Calu3 (cell line): ENCODE data around the gene LSG1. TPM values are rescaled to one million over a fixed set of nuclear protein-coding genes. Genes with fewer than 3 reads are reported as not detected.

ENCODE experiments used
- BruUV-seq: library from RNA; stranded (reverse); fragments of 400-500 nt; replicated peaks from 2 replicates; lab custom pipeline; 2021; lab: Mats Ljungman, UMichigan
- CTCF ChIA-PET: fragments of 300-600 bp; sonication (Branson Sonifier 250); formaldehyde crosslinking; loops from one replicate; lab custom pipeline; 2022; ENCODE audit warnings: antibody characterized with exemption; lab: Charles Lee
- DNase-seq: peaks from one replicate; pipeline ENCODE4 v3.0.0; 2022
- H3K27ac Mint-ChIP-seq: one replicate; pipeline ENCODE4 v1.8.0; 2022; ENCODE audit warnings: mixed read lengths; ENCODE audit not compliant: unreplicated experiment
- H3K27me3 Mint-ChIP-seq: one replicate; pipeline ENCODE4 v1.8.0; 2022; ENCODE audit warnings: mixed read lengths; ENCODE audit not compliant: unreplicated experiment
- H3K36me3 Mint-ChIP-seq: one replicate; pipeline ENCODE4 v1.8.0; 2022; ENCODE audit warnings: mild to moderate bottlenecking, moderate library complexity, mixed read lengths; ENCODE audit not compliant: insufficient read depth, unreplicated experiment
- H3K4me1 Mint-ChIP-seq: one replicate; pipeline ENCODE4 v1.8.0; 2022; ENCODE audit warnings: mild to moderate bottlenecking, low read depth, mixed read lengths; ENCODE audit not compliant: unreplicated experiment
- H3K4me3 Mint-ChIP-seq: one replicate; pipeline ENCODE4 v1.8.0; 2022; ENCODE audit warnings: mild to moderate bottlenecking, low read depth, moderate library complexity, mixed read lengths; ENCODE audit not compliant: unreplicated experiment
- H3K9me3 Mint-ChIP-seq: one replicate; pipeline ENCODE4 v1.8.0; 2022; ENCODE audit warnings: low read depth, mixed read lengths; ENCODE audit not compliant: unreplicated experiment
- intact Hi-C: fragments of 100-400 bp; cut with micrococcal nuclease; formaldehyde crosslinking; loops from one replicate; pipeline ENCODE4 v1.10.0; 2022; ENCODE audit not compliant: unreplicated experiment
- total RNA-seq: library from RNA; stranded (reverse); gene quantifications from 2 replicates; pipeline ENCODE4 v1.2.3, GENCODE V29; 2022
- TF ChIP-seq, protein P1 (sequence below): fragments of 200-600 bp; IDR thresholded peaks from one replicate; pipeline ENCODE4 v1.8.0; 2022; ENCODE audit warnings: antibody characterized with exemption; ENCODE audit not compliant: unreplicated experiment

The LSG1 gene
- total RNA-seq, 1 experiment from 2014 or later, result 86.3 TPM

GRCh38 chr3:194637066-194637465 is 34.9 kb downstream of the LSG1 start:
- no peaks in the 10 kb centered on the region for H3K4me1 Mint-ChIP-seq
- intact Hi-C loops, result loop anchor here (10.0 kb wide), 1 partner anchor 302 kb away; no protein-coding TSS in a partner anchor

GRCh38 chr3:194633349-194634004 is 38.5 kb downstream of the LSG1 start, which contains the start of gene TMEM44:
TSS of gene TMEM44 (minus strand) at chr3:194633419. CDS start at chr3:194633215, 204 bp downstream.
- peak; percentile 95 for DNase-seq
- Mint-ChIP-seq H3K9me3 (no peaks in the 10 kb centered on the region), H3K4me1 (no peaks in the 10 kb centered on the region), H3K36me3 (peaks cover 39% of the 10 kb centered on the region), H3K27ac (peak within 1 kb of the TSS; percentile 95), H3K27me3 (no peaks in the 10 kb centered on the region), H3K4me3 (peak within 1 kb of the TSS; percentile 98)
- intact Hi-C loops, result loop anchor here (10.0 kb wide), 1 partner anchor 299 kb away; no protein-coding TSS in a partner anchor
- TF ChIP-seq, protein P1, sequence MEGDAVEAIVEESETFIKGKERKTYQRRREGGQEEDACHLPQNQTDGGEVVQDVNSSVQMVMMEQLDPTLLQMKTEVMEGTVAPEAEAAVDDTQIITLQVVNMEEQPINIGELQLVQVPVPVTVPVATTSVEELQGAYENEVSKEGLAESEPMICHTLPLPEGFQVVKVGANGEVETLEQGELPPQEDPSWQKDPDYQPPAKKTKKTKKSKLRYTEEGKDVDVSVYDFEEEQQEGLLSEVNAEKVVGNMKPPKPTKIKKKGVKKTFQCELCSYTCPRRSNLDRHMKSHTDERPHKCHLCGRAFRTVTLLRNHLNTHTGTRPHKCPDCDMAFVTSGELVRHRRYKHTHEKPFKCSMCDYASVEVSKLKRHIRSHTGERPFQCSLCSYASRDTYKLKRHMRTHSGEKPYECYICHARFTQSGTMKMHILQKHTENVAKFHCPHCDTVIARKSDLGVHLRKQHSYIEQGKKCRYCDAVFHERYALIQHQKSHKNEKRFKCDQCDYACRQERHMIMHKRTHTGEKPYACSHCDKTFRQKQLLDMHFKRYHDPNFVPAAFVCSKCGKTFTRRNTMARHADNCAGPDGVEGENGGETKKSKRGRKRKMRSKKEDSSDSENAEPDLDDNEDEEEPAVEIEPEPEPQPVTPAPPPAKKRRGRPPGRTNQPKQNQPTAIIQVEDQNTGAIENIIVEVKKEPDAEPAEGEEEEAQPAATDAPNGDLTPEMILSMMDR, result peak; percentile 90
- CTCF ChIA-PET, result interaction anchor here (0.6 to 1.4 kb wide), 10 partner anchors 32 to 502 kb away, joined by 3 to 7 read pairs (median 3); partner anchors contain the start of genes LRRC15 and LSG1
- TSS peak; percentile 94 for BruUV-seq

More at GRCh38 chr3:194637066-194637465, 34.9 kb downstream of the LSG1 start:
- no TSS peak for BruUV-seq
- CTCF ChIA-PET, result no interaction called here
- no peaks in the 10 kb centered on the region for H3K27me3 Mint-ChIP-seq
- H3K4me3 Mint-ChIP-seq, result no peak overlapping the region
- H3K9me3 Mint-ChIP-seq, result no peaks in the 10 kb centered on the region
- TF ChIP-seq, protein P1, result no peak
- no peak overlapping the region for H3K27ac Mint-ChIP-seq
- H3K36me3 Mint-ChIP-seq, result peaks cover 56% of the 10 kb centered on the region
- DNase-seq, result no peak

DNA sequence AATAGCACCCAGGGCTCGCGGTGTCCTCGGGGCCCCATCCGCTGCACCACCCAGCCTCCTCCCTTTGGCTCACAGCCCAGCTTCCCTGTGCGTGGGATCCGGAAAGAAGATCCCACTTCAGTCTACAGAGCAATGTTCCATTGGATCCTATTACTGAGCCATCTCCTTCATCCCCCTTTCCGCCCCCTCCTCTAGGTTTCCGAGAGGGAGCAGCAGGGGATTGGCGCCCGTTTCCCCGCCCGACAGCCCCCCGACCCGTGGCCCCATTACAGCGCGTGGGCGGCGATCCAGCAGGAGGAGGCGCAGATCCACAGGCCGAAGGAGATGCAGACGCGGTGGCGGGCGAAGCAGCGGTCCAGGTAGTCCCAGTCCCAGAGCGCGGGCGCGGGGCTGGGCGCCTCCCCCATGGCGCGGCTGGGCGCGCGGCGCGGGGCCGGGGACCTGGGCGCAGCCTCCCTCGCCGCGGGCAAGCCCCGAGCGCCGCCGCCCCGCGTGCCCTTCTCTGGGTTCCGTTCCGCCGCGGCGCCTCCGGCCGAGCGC is 39.1 kb downstream of the LSG1 start:
- H3K4me3 Mint-ChIP-seq, result peak overlapping the region; percentile 98

DNA sequence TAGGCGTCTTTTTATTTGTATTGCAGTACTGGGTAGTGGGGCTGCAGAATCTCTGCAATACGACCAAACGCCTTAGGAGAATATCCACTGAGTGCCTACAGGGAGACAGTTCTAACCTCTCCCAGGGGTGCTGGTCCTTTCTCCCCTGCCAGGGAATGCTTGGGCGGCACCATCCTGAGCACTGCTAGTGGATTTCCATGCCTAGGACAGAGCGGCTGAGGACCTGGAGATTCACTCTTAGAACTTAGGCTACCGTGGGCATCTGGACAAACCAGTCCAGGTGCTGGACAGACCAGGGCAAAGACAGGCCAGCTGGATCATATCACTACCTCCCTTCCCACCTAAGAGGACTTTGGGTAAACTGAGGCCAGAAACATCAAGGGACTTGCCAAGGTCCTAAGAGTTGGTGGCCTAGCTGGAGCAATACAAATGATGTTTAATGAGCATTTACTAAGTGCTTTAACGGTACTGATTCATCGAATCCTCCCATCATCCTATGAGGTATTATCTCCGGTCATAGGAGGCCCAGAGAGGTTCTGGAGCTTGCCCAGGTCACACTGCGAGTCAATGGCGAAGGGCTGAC is 39.7 kb downstream of the LSG1 start:
- Mint-ChIP-seq H3K36me3 (peaks cover 41% of the 10 kb centered on the region), H3K9me3 (no peaks in the 10 kb centered on the region), H3K27ac (no peak overlapping the region), H3K4me1 (no peaks in the 10 kb centered on the region), H3K27me3 (no peaks in the 10 kb centered on the region), H3K4me3 (peak overlapping the region; percentile 98)
- DNase-seq, result no peak
- TF ChIP-seq, protein P1, result no peak
- intact Hi-C loops, result loop anchor here (10.0 kb wide), 1 partner anchor 298 kb away; no protein-coding TSS in a partner anchor
- BruUV-seq, result no TSS peak
- CTCF ChIA-PET, result interaction anchor here (1.1 to 1.2 kb wide), 2 partner anchors 185 to 503 kb away, joined by 3 read pairs; no protein-coding TSS in a partner anchor

More for the DNA sequence above, 39.1 kb downstream of the LSG1 start:
- no TSS peak for BruUV-seq
- CTCF ChIA-PET, result interaction anchor here (1.1 to 1.4 kb wide), 3 partner anchors 161 to 502 kb away, joined by 3 to 7 read pairs (median 3); no protein-coding TSS in a partner anchor
- H3K27ac Mint-ChIP-seq, result peak overlapping the region; percentile 95
- H3K4me1 Mint-ChIP-seq, result no peaks in the 10 kb centered on the region
- H3K9me3 Mint-ChIP-seq, result no peaks in the 10 kb centered on the region
- no peaks in the 10 kb centered on the region for H3K27me3 Mint-ChIP-seq
- intact Hi-C loops, result loop anchor here (10.0 kb wide), 1 partner anchor 298 kb away; no protein-coding TSS in a partner anchor
- TF ChIP-seq, protein P1, result no peak
- DNase-seq, result peak; percentile 27
- peaks cover 39% of the 10 kb centered on the region for H3K36me3 Mint-ChIP-seq
